Measurements from ENCODE around the gene FAM187B. TPM values are rescaled to one million over a fixed set of nuclear protein-coding genes. Genes with fewer than 3 reads are reported as not detected.

Gene FAM187B
- total and polyA plus RNA-seq, 2 experiments from 2014 or later, result 0.23 TPM; not detected in 1

DNA sequence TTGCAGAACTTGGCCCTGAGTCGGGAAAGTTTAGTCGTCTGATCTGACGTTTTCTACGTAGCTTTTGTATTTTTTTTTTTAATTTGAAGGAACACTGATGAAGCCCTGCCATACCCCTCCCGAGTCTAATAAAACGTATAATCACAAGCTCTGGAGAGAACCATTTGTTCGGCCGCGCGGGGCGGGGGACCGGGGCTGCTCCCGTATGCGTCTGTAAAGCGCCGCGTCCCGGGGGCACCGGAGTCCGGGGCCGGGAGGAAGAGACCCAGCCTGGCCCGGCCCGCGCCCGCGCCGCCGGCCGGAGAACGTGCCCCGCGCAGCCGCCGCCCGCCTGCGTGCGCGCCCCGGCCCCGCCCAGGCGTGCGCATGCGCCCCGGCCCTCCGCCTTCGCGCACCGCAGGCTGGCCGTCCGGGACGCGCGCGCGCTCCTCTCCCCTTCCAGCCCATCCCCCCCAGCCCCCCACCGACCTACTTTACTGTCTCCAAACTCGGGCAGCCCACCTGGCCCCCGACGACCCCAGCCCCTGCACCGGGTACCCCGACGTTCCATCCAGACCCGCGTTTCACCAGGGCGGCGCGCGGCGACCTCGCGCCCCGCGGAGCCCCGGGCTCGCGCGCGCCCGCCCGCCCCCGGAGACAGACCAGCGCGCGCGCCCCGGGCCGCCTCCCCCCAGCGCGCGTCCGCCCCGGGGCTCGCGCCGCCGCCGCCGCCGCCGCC lies 39.4 kb upstream of the FAM187B start:
- ATAC-seq (peak; percentile 56), DNase-seq (ENCODE audit: low spot score) (peak; percentile 82)
- Histone ChIP-seq H3K4me3 (peak overlapping the region; percentile 79), H3K27me3 (ENCODE audit: insufficient read depth) (no peaks in the 10 kb centered on the region), H3K27ac (ENCODE audit: low read depth) (peak overlapping the region; percentile 96), H3F3A (replicated peaks; ENCODE audit: low read depth) (peaks cover 17% of the 10 kb centered on the region), H2AFZ (no peak overlapping the region), H3K4me1 (ENCODE audit: insufficient read depth) (peaks cover 7% of the 10 kb centered on the region; the same call in 1 of the 2 replicates), H3K9me2 (ENCODE audit: insufficient read depth) (no peaks in the 10 kb centered on the region), H3K36me3 (ENCODE audit: insufficient read depth) (peaks cover 11% of the 10 kb centered on the region; the same call in 1 of the 2 replicates), H3K79me2 (replicated peaks; ENCODE audit: insufficient read depth) (no peaks in the 10 kb centered on the region), H3K4me2 (peak overlapping the region; percentile 99), H4K20me1 (replicated peaks; ENCODE audit: insufficient read depth) (peaks cover 15% of the 10 kb centered on the region)
- Mint-ChIP-seq H3K27me3 (ENCODE audit: insufficient read depth, low read depth, poor library complexity) (peaks cover 32% of the 10 kb centered on the region), H3K27ac (peak overlapping the region; percentile 95), H3K4me3 (peak overlapping the region; percentile 87), H3K36me3 (ENCODE audit: low read depth) (peaks cover 65% of the 10 kb centered on the region), H3K9me3 (no peaks in the 10 kb centered on the region; the same call in 2 of the 3 replicates), H3K4me1 (peaks cover 11% of the 10 kb centered on the region)
- TF ChIP-seq POLR2AphosphoS5 (IDR thresholded peaks at IDR 0.05; ENCODE audit: low read depth), result peak; percentile 52; the same call in 1 of the 2 replicates
- TF ChIP-seq ZNF114 (CRISPR knock-in tag; IDR thresholded peaks at IDR 0.05), result no peak
- TF ChIP-seq ZNF331 (CRISPR knock-in tag; IDR thresholded peaks at IDR 0.05; ENCODE audit: low read depth), result no peak
- no peak for TF ChIP-seq JUNB (IDR thresholded peaks at IDR 0.05; ENCODE audit: unreplicated experiment)

DNA sequence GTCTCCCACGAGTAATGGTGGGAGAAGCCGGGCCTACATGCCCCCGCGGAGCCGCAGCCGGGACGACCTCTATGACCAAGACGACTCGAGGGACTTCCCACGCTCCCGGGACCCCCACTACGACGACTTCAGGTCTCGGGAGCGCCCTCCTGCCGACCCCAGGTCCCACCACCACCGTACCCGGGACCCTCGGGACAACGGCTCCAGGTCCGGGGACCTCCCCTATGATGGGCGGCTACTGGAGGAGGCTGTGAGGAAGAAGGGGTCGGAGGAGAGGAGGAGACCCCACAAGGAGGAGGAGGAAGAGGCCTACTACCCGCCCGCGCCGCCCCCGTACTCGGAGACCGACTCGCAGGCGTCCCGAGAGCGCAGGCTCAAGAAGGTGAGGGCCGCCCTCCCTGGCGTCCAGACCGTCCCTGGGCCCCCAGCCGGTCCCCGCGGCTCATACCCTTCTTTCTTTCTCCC lies 38.8 kb upstream of the FAM187B start:
- DNase-seq (ENCODE audit: low spot score), result peak; percentile 63
- no peaks in the 10 kb centered on the region for H3K79me2 ChIP-seq (replicated peaks; ENCODE audit: insufficient read depth)
- H3K27me3 ChIP-seq (ENCODE audit: insufficient read depth), result no peaks in the 10 kb centered on the region
- H3K27ac ChIP-seq (ENCODE audit: low read depth), result peak overlapping the region; percentile 96
- peak overlapping the region; percentile 87 for H3K4me3 Mint-ChIP-seq
- no peaks in the 10 kb centered on the region for H3K9me2 ChIP-seq (ENCODE audit: insufficient read depth)
- peaks cover 29% of the 10 kb centered on the region for H3K27me3 Mint-ChIP-seq (ENCODE audit: insufficient read depth, low read depth, poor library complexity)
- peaks cover 11% of the 10 kb centered on the region for H3K4me1 Mint-ChIP-seq
- H3K36me3 Mint-ChIP-seq (ENCODE audit: low read depth), result peaks cover 67% of the 10 kb centered on the region
- H3K4me2 ChIP-seq, result peak overlapping the region; percentile 99
- no peaks in the 10 kb centered on the region; the same call in 2 of the 3 replicates for H3K9me3 Mint-ChIP-seq
- peaks cover 17% of the 10 kb centered on the region for H3F3A ChIP-seq (replicated peaks; ENCODE audit: low read depth)
- peaks cover 16% of the 10 kb centered on the region for H4K20me1 ChIP-seq (replicated peaks; ENCODE audit: insufficient read depth)
- peaks cover 7% of the 10 kb centered on the region; the same call in 1 of the 2 replicates for H3K4me1 ChIP-seq (ENCODE audit: insufficient read depth)
- no peak overlapping the region for H2AFZ ChIP-seq
- ATAC-seq, result peak; percentile 27
- H3K27ac Mint-ChIP-seq, result peak overlapping the region; percentile 95
- H3K36me3 ChIP-seq (ENCODE audit: insufficient read depth), result peaks cover 13% of the 10 kb centered on the region; the same call in 1 of the 2 replicates
- peak overlapping the region; percentile 79 for H3K4me3 ChIP-seq
- no peak for TF ChIP-seq NANOG (IDR thresholded peaks at IDR 0.05; ENCODE audit: borderline replicate concordance)
- TF ChIP-seq, protein P1, sequence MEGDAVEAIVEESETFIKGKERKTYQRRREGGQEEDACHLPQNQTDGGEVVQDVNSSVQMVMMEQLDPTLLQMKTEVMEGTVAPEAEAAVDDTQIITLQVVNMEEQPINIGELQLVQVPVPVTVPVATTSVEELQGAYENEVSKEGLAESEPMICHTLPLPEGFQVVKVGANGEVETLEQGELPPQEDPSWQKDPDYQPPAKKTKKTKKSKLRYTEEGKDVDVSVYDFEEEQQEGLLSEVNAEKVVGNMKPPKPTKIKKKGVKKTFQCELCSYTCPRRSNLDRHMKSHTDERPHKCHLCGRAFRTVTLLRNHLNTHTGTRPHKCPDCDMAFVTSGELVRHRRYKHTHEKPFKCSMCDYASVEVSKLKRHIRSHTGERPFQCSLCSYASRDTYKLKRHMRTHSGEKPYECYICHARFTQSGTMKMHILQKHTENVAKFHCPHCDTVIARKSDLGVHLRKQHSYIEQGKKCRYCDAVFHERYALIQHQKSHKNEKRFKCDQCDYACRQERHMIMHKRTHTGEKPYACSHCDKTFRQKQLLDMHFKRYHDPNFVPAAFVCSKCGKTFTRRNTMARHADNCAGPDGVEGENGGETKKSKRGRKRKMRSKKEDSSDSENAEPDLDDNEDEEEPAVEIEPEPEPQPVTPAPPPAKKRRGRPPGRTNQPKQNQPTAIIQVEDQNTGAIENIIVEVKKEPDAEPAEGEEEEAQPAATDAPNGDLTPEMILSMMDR (conservative IDR thresholded peaks at IDR 0.05; ENCODE audit: low read depth in 2 of 2), result no peak
- TF ChIP-seq EZH2phosphoT487 (IDR thresholded peaks at IDR 0.05; ENCODE audit: unreplicated experiment), result no peak
- no peak for TF ChIP-seq EZH2 (IDR thresholded peaks at IDR 0.05; ENCODE audit: low read depth, unreplicated experiment)
- TF ChIP-seq POLR2AphosphoS5 (IDR thresholded peaks at IDR 0.05; ENCODE audit: low read depth), result no peak; the same call in 1 of the 2 replicates
- TF ChIP-seq, protein P2, sequence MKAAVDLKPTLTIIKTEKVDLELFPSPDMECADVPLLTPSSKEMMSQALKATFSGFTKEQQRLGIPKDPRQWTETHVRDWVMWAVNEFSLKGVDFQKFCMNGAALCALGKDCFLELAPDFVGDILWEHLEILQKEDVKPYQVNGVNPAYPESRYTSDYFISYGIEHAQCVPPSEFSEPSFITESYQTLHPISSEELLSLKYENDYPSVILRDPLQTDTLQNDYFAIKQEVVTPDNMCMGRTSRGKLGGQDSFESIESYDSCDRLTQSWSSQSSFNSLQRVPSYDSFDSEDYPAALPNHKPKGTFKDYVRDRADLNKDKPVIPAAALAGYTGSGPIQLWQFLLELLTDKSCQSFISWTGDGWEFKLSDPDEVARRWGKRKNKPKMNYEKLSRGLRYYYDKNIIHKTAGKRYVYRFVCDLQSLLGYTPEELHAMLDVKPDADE (IDR thresholded peaks at IDR 0.05), result no peak
- TF ChIP-seq, protein P3, sequence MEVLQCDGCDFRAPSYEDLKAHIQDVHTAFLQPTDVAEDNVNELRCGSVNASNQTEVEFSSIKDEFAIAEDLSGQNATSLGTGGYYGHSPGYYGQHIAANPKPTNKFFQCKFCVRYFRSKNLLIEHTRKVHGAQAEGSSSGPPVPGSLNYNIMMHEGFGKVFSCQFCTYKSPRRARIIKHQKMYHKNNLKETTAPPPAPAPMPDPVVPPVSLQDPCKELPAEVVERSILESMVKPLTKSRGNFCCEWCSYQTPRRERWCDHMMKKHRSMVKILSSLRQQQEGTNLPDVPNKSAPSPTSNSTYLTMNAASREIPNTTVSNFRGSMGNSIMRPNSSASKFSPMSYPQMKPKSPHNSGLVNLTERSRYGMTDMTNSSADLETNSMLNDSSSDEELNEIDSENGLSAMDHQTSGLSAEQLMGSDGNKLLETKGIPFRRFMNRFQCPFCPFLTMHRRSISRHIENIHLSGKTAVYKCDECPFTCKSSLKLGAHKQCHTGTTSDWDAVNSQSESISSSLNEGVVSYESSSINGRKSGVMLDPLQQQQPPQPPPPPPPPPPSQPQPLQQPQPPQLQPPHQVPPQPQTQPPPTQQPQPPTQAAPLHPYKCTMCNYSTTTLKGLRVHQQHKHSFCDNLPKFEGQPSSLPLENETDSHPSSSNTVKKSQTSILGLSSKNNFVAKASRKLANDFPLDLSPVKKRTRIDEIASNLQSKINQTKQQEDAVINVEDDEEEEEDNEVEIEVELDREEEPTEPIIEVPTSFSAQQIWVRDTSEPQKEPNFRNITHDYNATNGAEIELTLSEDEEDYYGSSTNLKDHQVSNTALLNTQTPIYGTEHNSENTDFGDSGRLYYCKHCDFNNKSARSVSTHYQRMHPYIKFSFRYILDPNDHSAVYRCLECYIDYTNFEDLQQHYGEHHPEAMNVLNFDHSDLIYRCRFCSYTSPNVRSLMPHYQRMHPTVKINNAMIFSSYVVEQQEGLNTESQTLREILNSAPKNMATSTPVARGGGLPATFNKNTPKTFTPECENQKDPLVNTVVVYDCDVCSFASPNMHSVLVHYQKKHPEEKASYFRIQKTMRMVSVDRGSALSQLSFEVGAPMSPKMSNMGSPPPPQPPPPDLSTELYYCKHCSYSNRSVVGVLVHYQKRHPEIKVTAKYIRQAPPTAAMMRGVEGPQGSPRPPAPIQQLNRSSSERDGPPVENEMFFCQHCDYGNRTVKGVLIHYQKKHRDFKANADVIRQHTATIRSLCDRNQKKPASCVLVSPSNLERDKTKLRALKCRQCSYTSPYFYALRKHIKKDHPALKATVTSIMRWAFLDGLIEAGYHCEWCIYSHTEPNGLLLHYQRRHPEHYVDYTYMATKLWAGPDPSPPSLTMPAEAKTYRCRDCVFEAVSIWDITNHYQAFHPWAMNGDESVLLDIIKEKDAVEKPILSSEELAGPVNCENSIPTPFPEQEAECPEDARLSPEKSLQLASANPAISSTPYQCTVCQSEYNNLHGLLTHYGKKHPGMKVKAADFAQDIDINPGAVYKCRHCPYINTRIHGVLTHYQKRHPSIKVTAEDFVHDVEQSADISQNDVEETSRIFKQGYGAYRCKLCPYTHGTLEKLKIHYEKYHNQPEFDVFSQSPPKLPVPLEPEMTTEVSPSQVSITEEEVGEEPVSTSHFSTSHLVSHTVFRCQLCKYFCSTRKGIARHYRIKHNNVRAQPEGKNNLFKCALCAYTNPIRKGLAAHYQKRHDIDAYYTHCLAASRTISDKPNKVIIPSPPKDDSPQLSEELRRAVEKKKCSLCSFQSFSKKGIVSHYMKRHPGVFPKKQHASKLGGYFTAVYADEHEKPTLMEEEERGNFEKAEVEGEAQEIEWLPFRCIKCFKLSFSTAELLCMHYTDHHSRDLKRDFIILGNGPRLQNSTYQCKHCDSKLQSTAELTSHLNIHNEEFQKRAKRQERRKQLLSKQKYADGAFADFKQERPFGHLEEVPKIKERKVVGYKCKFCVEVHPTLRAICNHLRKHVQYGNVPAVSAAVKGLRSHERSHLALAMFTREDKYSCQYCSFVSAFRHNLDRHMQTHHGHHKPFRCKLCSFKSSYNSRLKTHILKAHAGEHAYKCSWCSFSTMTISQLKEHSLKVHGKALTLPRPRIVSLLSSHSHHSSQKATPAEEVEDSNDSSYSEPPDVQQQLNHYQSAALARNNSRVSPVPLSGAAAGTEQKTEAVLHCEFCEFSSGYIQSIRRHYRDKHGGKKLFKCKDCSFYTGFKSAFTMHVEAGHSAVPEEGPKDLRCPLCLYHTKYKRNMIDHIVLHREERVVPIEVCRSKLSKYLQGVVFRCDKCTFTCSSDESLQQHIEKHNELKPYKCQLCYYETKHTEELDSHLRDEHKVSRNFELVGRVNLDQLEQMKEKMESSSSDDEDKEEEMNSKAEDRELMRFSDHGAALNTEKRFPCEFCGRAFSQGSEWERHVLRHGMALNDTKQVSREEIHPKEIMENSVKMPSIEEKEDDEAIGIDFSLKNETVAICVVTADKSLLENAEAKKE (CRISPR knock-in tag; IDR thresholded peaks at IDR 0.05), result no peak
- TF ChIP-seq JUNB (IDR thresholded peaks at IDR 0.05; ENCODE audit: unreplicated experiment), result no peak
